Melanocyte of skin (primary cell): ENCODE data around the gene SH3BGRL3. TPM values are rescaled to one million over a fixed set of nuclear protein-coding genes. Genes with fewer than 3 reads are reported as not detected.

ENCODE experiments used
- total RNA-seq, 2 donors: library from RNA; depleted of rRNA; stranded (reverse); fragments of >200 nt; gene quantifications; 2 replicates each; pipeline ENCODE4 v1.2.3, GENCODE V29; 2012

Gene SH3BGRL3
- total RNA-seq = 10 to 100 TPM; 11.7 to 15.7 TPM

DNA sequence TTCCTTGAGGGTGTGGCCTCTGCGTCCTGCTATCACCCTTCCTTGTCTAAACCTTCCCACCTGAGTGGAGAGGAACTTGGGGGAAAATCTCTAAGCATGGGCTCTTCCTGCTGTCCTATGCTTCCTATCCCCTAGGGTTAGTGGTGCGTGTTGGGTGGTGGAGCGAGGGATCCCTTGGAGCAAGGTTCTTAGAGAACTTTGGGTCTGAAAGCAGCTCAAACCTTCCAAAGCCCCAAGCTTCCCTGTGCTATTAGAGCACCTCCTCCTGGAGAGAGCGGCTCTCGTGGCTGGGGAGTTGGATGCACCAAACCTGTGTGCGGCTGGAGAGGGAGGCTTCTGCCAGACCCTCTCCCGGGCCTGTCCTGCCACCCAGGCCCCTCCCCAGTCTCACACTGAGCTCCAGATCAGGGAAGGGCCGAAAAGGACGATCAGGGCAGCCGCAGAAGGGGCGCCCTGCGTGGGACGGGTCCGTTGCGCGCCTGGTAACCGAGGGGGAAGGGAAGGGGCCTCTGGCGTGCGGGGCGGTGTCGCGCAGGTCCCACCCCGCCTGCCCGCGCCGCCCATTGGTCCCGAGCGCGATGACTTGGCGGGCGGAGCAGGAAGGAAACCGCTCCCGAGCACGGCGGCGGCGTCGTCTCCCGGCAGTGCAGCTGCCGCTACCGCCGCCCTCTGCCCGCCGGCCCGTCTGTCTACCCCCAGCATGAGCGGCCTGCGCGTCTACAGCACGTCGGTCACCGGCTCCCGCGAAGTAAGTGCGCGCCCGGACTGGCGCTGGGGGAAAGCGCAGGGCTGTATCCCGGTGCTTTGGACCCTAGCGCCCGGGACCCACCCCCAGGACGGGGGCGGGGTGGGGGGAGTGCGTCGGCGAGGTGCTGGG, at the start of gene SH3BGRL3:
TSS of gene SH3BGRL3 (plus strand) at position 631 of the 877 bp plus-strand sequence. CDS start at position 701, 70 bp downstream.

DNA sequence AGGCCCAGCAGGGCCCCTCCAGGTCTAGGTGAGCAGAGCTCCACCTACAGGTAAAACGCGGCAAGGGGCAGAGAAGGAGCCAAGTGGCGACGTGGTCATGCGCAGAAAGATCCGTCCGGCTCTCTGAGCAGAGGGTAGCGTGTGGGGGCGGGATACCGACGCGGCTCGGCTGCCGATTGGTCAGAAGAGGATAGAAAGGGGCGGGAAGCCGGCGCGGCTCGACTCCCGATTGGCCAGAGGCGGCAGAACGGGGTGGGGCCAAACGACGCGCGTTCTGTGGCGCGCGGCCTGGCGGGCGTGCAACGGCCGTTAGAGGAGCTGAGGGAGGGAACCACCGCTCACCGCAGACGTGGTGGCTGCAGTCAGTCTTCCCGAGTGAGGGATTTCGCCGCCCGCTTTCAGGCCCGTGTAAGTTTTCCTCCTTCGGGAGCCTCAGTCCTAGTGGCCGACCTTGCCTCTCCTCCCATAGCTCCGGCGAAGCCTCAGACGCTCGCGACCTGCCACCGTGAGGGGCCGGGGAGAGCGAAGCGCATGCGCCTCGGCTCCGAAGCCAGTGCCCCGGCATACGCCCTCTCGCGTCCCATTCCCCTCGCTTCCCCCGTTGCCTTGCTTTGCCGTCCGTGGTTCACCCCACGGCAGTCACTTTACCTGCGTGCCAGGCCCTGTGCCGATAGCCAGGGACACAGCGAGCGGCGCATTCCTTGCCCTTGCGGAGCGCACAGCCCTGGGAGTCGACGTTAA, 45.8 kb upstream of the SH3BGRL3 start, which contains the start of gene CEP85:
TSS of gene CEP85 (plus strand) at position 298 of the 741 bp plus-strand sequence. CDS start 5,584 bp downstream, outside the sequence.

DNA sequence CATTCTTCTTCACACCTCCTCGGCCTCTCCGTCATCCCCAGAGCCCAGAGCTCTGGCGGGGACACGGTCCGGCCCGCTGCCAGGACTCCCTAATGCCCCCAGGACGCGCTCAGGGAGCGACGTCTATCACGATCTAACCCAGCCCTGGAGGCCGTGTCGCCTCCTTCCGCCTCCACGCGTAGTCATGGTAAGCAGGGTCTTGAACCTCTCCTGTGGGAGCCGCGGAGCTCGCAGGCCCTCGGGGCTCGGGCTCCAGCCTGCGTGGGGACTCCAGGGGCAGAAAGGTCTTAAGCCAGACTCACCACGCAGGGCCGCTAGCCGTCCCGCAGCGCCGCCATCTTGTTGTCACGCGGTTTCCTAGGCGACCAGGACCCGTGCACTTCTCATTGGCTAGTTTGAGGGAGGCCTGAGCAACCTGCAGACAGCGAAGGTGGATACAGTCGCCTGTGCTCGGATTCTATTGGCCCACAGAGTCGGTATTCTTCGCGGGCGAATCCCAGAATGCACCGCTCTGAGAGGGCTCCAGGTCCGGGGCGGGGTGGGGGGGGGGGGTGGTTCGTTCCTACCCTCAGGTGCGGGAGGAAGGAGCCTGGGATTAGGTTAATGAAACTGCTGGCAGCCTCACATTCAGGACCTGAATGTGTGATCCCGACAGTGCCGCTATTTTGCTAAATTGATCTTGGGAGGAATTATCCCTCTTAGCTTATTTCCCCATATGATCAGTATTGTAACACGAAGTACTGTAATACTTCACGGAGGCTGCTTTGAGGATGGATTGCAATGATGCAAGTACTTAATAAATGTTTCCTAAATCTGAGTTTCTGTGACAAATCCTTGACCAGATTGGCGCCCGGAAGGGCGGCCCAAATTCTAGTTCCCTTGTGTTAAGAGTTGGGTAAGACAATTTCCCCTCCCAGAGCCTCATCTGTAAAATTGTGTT, 26.7 kb downstream of the SH3BGRL3 start, which contains the start of gene UBXN11:
TSS of gene UBXN11 (minus strand) at position 347 of the 940 bp plus-strand sequence. CDS start 3,753 bp downstream, outside the sequence.

DNA sequence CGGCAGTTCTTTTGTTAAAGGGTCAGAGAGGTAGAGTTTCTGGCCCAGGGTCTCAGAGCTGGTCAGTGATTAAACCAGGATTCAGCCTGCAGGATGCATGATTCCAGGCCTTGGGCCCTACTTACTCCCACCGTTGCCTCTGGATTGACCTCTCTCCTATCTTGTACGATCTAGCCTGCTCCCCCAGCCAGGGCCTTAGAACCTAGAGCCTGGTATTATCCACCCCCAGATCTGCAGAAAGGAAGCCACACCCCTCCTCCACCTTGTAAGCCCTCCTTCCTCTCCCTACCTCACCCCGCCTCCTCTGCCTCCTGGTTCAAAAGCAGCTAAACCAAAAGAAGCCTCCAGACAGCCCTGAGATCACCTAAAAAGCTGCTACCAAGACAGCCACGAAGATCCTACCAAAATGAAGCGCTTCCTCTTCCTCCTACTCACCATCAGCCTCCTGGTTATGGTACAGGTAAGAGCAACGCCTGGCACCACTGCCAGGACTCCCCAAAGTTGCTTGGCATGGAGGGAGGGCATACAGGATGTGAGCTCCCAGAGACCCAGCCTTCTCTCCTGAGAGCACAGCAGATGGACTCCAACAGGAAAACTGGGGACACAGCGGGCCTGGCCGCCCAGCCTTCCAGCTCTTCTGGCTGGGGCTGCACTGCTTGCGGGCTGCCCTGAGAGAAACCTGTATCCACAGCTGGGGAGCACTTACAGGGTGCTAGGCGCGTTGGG, 37.9 kb downstream of the SH3BGRL3 start, which contains the start of gene CD52:
TSS of gene CD52 (plus strand) at position 347 of the 726 bp plus-strand sequence. CDS start at position 407, 60 bp downstream.

Other genes starting within 250 kb of the SH3BGRL3 start
- under 1 TPM; under 0.01 to 0.33 TPM for gene SLC30A2, start 234.0 kb upstream of the SH3BGRL3 start, total RNA-seq
- 100 to 1,000 TPM in 1 of 2 donors, 10 to 100 TPM in 1; 86.0 to 104 TPM for gene TRIM63, start 212.5 kb upstream of the SH3BGRL3 start, total RNA-seq
- gene PDIK1L, start 168.3 kb upstream of the SH3BGRL3 start, total RNA-seq = 1 to 10 TPM; 6.5 to 7.7 TPM
- gene FAM110D, start 121.0 kb upstream of the SH3BGRL3 start, total RNA-seq = not detected
- not detected for gene C1orf232, start 111.1 kb upstream of the SH3BGRL3 start, total RNA-seq
- gene ZNF593, start 110.2 kb upstream of the SH3BGRL3 start, total RNA-seq = 10 to 100 TPM; 20.6 to 44.0 TPM
- not detected for gene ZNF593OS, start 108.3 kb upstream of the SH3BGRL3 start, total RNA-seq
- under 1 TPM; 0.33 to 0.34 TPM for gene CNKSR1, start 102.6 kb upstream of the SH3BGRL3 start, total RNA-seq
- gene CATSPER4, start 89.5 kb upstream of the SH3BGRL3 start, total RNA-seq = not detected
- gene CEP85, start 45.9 kb upstream of the SH3BGRL3 start, total RNA-seq = 10 to 100 TPM in 1 of 2 donors, 1 to 10 TPM in 1; 10.0 to 22.3 TPM
- 1 to 10 TPM; 6.0 to 9.3 TPM for gene UBXN11, start 26.6 kb downstream of the SH3BGRL3 start, total RNA-seq
- gene CD52, start 37.9 kb downstream of the SH3BGRL3 start, total RNA-seq = not detected
- not detected for gene CRYBG2, start 74.0 kb downstream of the SH3BGRL3 start, total RNA-seq
- not detected for gene ZNF683, start 92.7 kb downstream of the SH3BGRL3 start, total RNA-seq
- gene LIN28A, start 130.7 kb downstream of the SH3BGRL3 start, total RNA-seq = not detected
- gene DHDDS, start 152.2 kb downstream of the SH3BGRL3 start, total RNA-seq = 10 to 100 TPM; 50.2 to 59.6 TPM
- 100 to 1,000 TPM; 188 to 391 TPM for gene HMGN2, start 192.4 kb downstream of the SH3BGRL3 start, total RNA-seq
- gene RPS6KA1, start 249.7 kb downstream of the SH3BGRL3 start, total RNA-seq = 10 to 100 TPM in 1 of 2 donors, 1 to 10 TPM in 1; 5.9 to 12.7 TPM